OCI-LY3 (cell line): Measurements from ENCODE around the gene GDF9.

Source experiments
- H2AFZ ChIP-seq: fragments of 200-600, 300-600 bp; shearing (Covaris generic); 2 replicates; pipeline ENCODE4 v1.6.0; 2014; ENCODE audit warnings: antibody characterized with exemption, low read depth, low read length
- H3K27ac ChIP-seq: fragments of 200-600, 300-600 bp; sonication (generic); 2 replicates; pipeline ENCODE4 v1.5.1; 2014; ENCODE audit warnings: mild to moderate bottlenecking, low read length, moderate library complexity, mixed read lengths
- H3K27me3 ChIP-seq: fragments of 200-600, 300-600 bp; sonication (generic); 2 replicates; pipeline ENCODE4 v1.6.1; 2014; ENCODE audit warnings: low read depth, low read length, mixed read lengths
- H3K36me3 ChIP-seq: fragments of 200-600, 300-600 bp; sonication (generic); replicated peaks from 2 replicates; pipeline ENCODE3; 2014; ENCODE audit warnings: low read depth, low read length, mixed read lengths
- H3K4me1 ChIP-seq: fragments of 300-600, 200-600 bp; sonication (generic); 2 replicates; pipeline ENCODE4 v1.6.1; 2014; ENCODE audit warnings: low read length, mixed read lengths
- H3K4me2 ChIP-seq: fragments of 200-600, 300-600 bp; sonication (generic); 2 replicates; pipeline ENCODE4 v1.6.1; 2014; ENCODE audit warnings: low read length, mixed read lengths
- H3K4me3 ChIP-seq: fragments of 300-600, 200-600 bp; sonication (generic); 2 replicates; pipeline ENCODE4 v1.5.1; 2014; ENCODE audit warnings: antibody characterized with exemption, mild to moderate bottlenecking, low read length, moderate library complexity
- H3K79me2 ChIP-seq: fragments of 300-600, 200-600 bp; shearing (Covaris generic); 2 replicates; pipeline ENCODE4 v1.6.1; 2014; ENCODE audit warnings: mild to moderate bottlenecking, low read length, mixed read lengths
- H3K9ac ChIP-seq: fragments of 300-600, 200-600 bp; shearing (Covaris generic); 2 replicates; pipeline ENCODE4 v1.6.0; 2014; ENCODE audit warnings: mild to moderate bottlenecking, low read length, moderate library complexity
- H3K9me3 ChIP-seq: fragments of 200-600, 300-600 bp; shearing (Covaris generic); 2 replicates; pipeline ENCODE4 v1.6.1; 2014; ENCODE audit warnings: low read length, mixed read lengths; ENCODE audit not compliant: insufficient read depth
- H4K20me1 ChIP-seq: fragments of 200-600, 300-600 bp; sonication (generic); 2 replicates; pipeline ENCODE4 v1.6.1; 2016; ENCODE audit warnings: low read length, mixed read lengths; ENCODE audit not compliant: insufficient read depth
- EZH2phosphoT487 ChIP-seq: fragments of 200-600 bp; shearing (Covaris generic); IDR thresholded peaks from 2 replicates; pipeline ENCODE4 v1.6.1; 2018; ENCODE audit warnings: antibody characterized with exemption, mixed run types, low read depth
- TF ChIP-seq, protein P1 (sequence below): fragments of 200-600, 300-600 bp; sonication (generic); IDR thresholded peaks from 2 replicates; pipeline ENCODE4 v1.5.1; 2014; ENCODE audit warnings: antibody characterized with exemption, low read length, low read depth

The GDF9 gene

DNA sequence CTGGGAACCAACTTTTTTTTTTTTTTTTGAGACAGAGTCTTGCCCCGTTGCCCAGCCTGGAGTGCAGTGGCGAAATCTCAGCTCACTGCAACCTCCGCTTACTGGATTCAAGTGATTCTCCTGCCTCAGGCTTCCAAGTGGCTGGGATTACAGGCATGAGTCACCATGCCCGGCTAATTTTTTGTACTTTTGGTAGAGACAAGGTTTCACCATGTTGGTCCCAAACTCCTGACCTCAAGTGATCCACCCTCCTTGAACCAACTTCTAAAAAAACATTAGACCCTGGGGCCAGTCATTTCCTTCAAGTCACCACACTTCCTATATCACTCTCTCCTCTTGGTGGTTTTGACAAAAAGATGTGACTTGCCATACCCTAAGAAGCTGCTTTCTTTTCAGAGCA, 25.0 kb downstream of the GDF9 start:
- Histone ChIP-seq H3K27me3 (no peaks in the 10 kb centered on the region), H3K4me3 (no peak overlapping the region), H3K9ac (no peak overlapping the region), H3K27ac (no peak overlapping the region), H3K4me2 (no peak overlapping the region), H4K20me1 (no peaks in the 10 kb centered on the region), H3K79me2 (no peaks in the 10 kb centered on the region), H3K4me1 (no peaks in the 10 kb centered on the region), H2AFZ (no peak overlapping the region), H3K9me3 (no peaks in the 10 kb centered on the region), H3K36me3 (no peaks in the 10 kb centered on the region)
- TF ChIP-seq EZH2phosphoT487 = no peak
- TF ChIP-seq, protein P1, sequence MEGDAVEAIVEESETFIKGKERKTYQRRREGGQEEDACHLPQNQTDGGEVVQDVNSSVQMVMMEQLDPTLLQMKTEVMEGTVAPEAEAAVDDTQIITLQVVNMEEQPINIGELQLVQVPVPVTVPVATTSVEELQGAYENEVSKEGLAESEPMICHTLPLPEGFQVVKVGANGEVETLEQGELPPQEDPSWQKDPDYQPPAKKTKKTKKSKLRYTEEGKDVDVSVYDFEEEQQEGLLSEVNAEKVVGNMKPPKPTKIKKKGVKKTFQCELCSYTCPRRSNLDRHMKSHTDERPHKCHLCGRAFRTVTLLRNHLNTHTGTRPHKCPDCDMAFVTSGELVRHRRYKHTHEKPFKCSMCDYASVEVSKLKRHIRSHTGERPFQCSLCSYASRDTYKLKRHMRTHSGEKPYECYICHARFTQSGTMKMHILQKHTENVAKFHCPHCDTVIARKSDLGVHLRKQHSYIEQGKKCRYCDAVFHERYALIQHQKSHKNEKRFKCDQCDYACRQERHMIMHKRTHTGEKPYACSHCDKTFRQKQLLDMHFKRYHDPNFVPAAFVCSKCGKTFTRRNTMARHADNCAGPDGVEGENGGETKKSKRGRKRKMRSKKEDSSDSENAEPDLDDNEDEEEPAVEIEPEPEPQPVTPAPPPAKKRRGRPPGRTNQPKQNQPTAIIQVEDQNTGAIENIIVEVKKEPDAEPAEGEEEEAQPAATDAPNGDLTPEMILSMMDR = no peak

DNA sequence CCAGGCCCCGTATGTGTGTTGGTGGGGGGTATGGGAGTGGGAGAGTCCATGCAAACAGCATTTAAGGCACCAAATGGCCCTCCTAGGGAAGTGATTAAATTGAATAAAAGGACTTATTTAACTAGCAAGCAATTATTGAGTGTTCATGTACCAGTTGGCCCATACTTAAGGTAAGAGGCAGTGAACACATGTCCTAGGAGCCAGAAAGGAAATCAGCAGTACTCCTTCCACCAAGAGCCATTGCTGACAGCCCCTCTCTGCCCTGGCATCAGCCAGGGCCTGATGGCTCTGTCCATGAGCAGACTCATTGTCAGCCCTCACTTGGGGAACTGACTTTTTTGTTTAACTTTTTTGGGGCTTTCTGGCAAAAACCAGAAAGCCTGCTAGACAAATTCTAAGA, 25.4 kb downstream of the GDF9 start:
- Histone ChIP-seq H4K20me1 (no peaks in the 10 kb centered on the region), H3K4me3 (no peak overlapping the region), H3K4me2 (no peak overlapping the region)

DNA sequence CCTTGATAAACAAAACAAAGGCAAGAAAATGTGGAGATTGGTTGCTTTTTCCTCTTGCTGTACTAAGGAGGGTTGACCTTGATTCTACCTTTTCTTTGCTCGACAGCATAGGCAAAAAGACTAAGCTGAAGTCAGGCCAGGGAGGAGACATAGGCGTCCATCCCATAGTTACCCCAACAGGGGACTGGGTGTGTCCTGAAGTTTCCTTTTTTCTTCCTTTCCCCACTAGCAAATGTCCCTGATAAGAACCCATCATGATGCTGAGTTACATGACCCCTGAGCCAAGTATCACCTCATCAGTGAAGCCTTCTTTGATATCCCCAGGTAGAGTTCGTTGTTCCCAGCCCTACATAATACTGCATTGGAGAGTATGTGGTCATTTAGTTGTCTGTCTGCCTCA, 26.0 kb downstream of the GDF9 start:
- Histone ChIP-seq H3K4me1 (no peaks in the 10 kb centered on the region), H3K9me3 (no peaks in the 10 kb centered on the region), H3K36me3 (no peaks in the 10 kb centered on the region), H3K4me3 (no peak overlapping the region), H4K20me1 (no peaks in the 10 kb centered on the region), H3K9ac (no peak overlapping the region), H3K27ac (no peak overlapping the region), H2AFZ (no peak overlapping the region), H3K79me2 (no peaks in the 10 kb centered on the region), H3K4me2 (no peak overlapping the region), H3K27me3 (no peaks in the 10 kb centered on the region)
- TF ChIP-seq, protein P1 = no peak
- no peak for TF ChIP-seq EZH2phosphoT487

More for the DNA sequence above, 25.4 kb downstream of the GDF9 start:
- Histone ChIP-seq H3K9ac (no peak overlapping the region), H3K27me3 (no peaks in the 10 kb centered on the region), H3K79me2 (no peaks in the 10 kb centered on the region), H3K36me3 (no peaks in the 10 kb centered on the region), H2AFZ (no peak overlapping the region), H3K27ac (no peak overlapping the region), H3K4me1 (no peaks in the 10 kb centered on the region), H3K9me3 (no peaks in the 10 kb centered on the region)
- TF ChIP-seq EZH2phosphoT487 = no peak
- TF ChIP-seq, protein P1 = no peak

DNA sequence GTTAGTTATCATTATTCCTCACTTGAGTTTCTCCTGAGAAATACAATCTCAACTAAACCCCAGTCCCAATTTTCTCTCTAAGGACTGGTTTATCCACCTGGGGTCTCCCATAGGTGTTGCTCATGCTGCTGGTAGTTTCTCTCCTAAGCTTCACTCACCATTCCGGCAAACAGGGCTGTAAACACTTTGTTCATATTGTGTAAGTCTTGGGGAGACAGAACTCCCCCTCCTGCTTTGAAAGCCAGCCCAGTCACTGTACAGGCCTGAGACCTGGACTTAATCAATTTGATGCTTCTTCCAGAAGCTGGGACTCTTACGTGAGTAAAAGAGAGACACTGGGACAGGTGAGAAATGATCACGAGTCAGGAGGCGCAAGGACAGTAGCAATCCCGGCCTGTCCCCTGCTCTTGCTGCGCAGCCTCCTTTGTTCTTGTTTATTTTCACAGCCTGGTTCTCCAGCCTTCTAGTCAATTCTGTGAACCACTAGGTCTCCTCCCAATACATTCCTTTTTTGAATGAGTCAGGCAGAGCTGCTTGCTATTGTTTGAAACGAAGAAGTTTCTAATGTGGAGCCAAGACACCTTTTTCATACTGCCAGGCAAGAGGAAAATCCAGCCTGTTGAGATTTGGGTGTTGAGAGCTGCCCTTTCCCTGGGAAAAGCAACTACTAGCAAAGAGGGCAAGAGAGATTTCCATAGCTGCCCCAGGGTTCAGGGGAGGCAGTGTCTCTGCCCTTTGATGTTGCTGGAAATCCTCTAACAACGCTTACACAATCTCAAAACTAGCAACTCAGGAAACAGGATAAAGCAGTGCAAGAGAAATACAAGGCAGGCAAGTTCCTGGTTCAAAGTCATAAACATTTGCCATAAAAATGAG, 26.6 kb downstream of the GDF9 start:
- no peaks in the 10 kb centered on the region for H3K79me2 ChIP-seq
- H3K36me3 ChIP-seq = no peaks in the 10 kb centered on the region
- no peak overlapping the region for H3K27ac ChIP-seq
- no peaks in the 10 kb centered on the region for H4K20me1 ChIP-seq
- no peaks in the 10 kb centered on the region for H3K27me3 ChIP-seq
- no peak overlapping the region for H3K9ac ChIP-seq
- H3K4me3 ChIP-seq = no peak overlapping the region
- no peak overlapping the region for H3K4me2 ChIP-seq
- no peak overlapping the region for H2AFZ ChIP-seq
- no peaks in the 10 kb centered on the region for H3K9me3 ChIP-seq
- no peaks in the 10 kb centered on the region for H3K4me1 ChIP-seq
- no peak for TF ChIP-seq EZH2phosphoT487
- TF ChIP-seq, protein P1 = no peak
